ENCODE measurements around the gene UBE4B. TPM values are rescaled to one million over a fixed set of nuclear protein-coding genes. Genes with fewer than 3 reads are reported as not detected.

Gene UBE4B
- total and polyA plus RNA-seq, 2 experiments from 2014 or later = 28.4 to 115 TPM

DNA sequence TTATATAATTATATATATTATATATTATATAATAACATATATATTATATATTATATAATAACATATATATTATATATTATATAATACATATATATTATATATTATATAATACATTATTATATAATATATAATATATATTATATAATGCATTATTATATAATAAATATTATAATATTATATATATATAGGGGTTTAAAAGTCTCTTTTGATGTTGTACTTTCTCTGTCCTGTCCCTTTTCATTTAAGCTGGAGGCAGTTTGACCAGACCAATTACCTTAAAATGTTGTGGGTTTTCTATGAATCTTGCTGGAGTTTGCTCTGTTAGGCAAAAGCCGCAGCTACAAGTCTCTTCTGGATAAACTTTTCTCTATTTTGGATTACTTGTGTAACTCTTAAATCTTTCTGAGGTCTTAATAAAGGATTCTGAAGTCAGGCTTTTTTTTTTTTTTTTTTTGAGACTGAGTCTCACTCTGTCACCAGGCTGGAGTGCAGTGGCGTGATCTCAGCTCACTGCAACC is 155.4 kb downstream of the UBE4B start:
- Histone ChIP-seq H3K79me2 (replicated peaks; ENCODE audit: insufficient read depth) (no peaks in the 10 kb centered on the region), H3K4me3 (no peak overlapping the region), H3K4me1 (ENCODE audit: insufficient read depth) (no peaks in the 10 kb centered on the region), H2AFZ (no peak overlapping the region), H3K27ac (ENCODE audit: low read depth) (no peak overlapping the region), H3F3A (replicated peaks; ENCODE audit: low read depth) (no peaks in the 10 kb centered on the region), H3K4me2 (no peak overlapping the region), H4K20me1 (replicated peaks; ENCODE audit: insufficient read depth) (no peaks in the 10 kb centered on the region), H3K27me3 (ENCODE audit: insufficient read depth) (no peaks in the 10 kb centered on the region), H3K36me3 (ENCODE audit: insufficient read depth) (no peaks in the 10 kb centered on the region), H3K9me2 (ENCODE audit: insufficient read depth) (no peaks in the 10 kb centered on the region)
- TF ChIP-seq EZH2 (IDR thresholded peaks at IDR 0.05; ENCODE audit: low read depth, unreplicated experiment) (no peak), ZNF331 (CRISPR knock-in tag; IDR thresholded peaks at IDR 0.05; ENCODE audit: low read depth) (no peak), STAT1 (IDR thresholded peaks at IDR 0.05; ENCODE audit: unreplicated experiment) (no peak), NANOG (IDR thresholded peaks at IDR 0.05; ENCODE audit: borderline replicate concordance) (no peak), CREB1 (CRISPR knock-in tag; IDR thresholded peaks at IDR 0.05; ENCODE audit: low read depth) (no peak), POLR2AphosphoS5 (IDR thresholded peaks at IDR 0.05; ENCODE audit: low read depth) (no peak), EZH2phosphoT487 (IDR thresholded peaks at IDR 0.05; ENCODE audit: unreplicated experiment) (no peak), ZNF114 (CRISPR knock-in tag; IDR thresholded peaks at IDR 0.05) (no peak)
- TF ChIP-seq, protein P1, sequence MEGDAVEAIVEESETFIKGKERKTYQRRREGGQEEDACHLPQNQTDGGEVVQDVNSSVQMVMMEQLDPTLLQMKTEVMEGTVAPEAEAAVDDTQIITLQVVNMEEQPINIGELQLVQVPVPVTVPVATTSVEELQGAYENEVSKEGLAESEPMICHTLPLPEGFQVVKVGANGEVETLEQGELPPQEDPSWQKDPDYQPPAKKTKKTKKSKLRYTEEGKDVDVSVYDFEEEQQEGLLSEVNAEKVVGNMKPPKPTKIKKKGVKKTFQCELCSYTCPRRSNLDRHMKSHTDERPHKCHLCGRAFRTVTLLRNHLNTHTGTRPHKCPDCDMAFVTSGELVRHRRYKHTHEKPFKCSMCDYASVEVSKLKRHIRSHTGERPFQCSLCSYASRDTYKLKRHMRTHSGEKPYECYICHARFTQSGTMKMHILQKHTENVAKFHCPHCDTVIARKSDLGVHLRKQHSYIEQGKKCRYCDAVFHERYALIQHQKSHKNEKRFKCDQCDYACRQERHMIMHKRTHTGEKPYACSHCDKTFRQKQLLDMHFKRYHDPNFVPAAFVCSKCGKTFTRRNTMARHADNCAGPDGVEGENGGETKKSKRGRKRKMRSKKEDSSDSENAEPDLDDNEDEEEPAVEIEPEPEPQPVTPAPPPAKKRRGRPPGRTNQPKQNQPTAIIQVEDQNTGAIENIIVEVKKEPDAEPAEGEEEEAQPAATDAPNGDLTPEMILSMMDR (conservative IDR thresholded peaks at IDR 0.05; ENCODE audit: low read depth in 2 of 2) = no peak
- TF ChIP-seq, protein P2, sequence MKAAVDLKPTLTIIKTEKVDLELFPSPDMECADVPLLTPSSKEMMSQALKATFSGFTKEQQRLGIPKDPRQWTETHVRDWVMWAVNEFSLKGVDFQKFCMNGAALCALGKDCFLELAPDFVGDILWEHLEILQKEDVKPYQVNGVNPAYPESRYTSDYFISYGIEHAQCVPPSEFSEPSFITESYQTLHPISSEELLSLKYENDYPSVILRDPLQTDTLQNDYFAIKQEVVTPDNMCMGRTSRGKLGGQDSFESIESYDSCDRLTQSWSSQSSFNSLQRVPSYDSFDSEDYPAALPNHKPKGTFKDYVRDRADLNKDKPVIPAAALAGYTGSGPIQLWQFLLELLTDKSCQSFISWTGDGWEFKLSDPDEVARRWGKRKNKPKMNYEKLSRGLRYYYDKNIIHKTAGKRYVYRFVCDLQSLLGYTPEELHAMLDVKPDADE (IDR thresholded peaks at IDR 0.05) = no peak
- H3K4me3 Mint-ChIP-seq = no peak overlapping the region
- DNase-seq (ENCODE audit: low spot score) = no peak
- no peaks in the 10 kb centered on the region for H3K36me3 Mint-ChIP-seq (ENCODE audit: low read depth)
- peaks cover 4% of the 10 kb centered on the region for H3K27me3 Mint-ChIP-seq (ENCODE audit: insufficient read depth, low read depth, poor library complexity)
- no peak for ATAC-seq
- H3K27ac Mint-ChIP-seq = no peak overlapping the region
- H3K4me1 Mint-ChIP-seq = no peaks in the 10 kb centered on the region
- H3K9me3 Mint-ChIP-seq = peaks cover 9% of the 10 kb centered on the region; the same call in 2 of the 3 replicates

DNA sequence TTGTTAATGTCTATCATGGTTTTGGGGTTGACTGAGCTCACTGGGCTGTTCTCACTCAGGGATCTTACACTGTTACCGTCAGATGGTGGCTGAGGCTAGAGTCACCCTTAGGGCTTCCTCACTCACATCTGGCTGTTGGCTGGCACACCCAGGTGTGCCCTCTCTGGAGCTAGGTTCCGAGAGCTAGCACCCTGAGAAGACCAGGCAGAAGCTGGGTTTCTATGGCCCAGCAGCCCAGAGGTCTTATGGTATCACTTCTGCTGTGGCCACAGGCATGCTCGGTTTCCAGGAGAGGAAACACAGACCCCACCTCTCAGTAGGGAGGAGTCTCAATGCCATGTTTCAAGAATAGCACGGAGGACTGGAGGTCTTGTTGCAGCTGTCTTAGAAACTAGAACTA is 156.9 kb downstream of the UBE4B start:
- Histone ChIP-seq H4K20me1 (replicated peaks; ENCODE audit: insufficient read depth) (no peaks in the 10 kb centered on the region), H3K27me3 (ENCODE audit: insufficient read depth) (no peaks in the 10 kb centered on the region), H2AFZ (no peak overlapping the region), H3K79me2 (replicated peaks; ENCODE audit: insufficient read depth) (no peaks in the 10 kb centered on the region), H3F3A (replicated peaks; ENCODE audit: low read depth) (no peaks in the 10 kb centered on the region), H3K4me3 (no peak overlapping the region), H3K4me2 (no peak overlapping the region), H3K36me3 (ENCODE audit: insufficient read depth) (no peaks in the 10 kb centered on the region), H3K4me1 (ENCODE audit: insufficient read depth) (no peaks in the 10 kb centered on the region), H3K9me2 (ENCODE audit: insufficient read depth) (no peaks in the 10 kb centered on the region), H3K27ac (ENCODE audit: low read depth) (no peak overlapping the region)
- H3K4me3 Mint-ChIP-seq = no peak overlapping the region
- H3K27ac Mint-ChIP-seq = no peak overlapping the region
- peaks cover 9% of the 10 kb centered on the region; the same call in 2 of the 3 replicates for H3K9me3 Mint-ChIP-seq
- no peaks in the 10 kb centered on the region for H3K36me3 Mint-ChIP-seq (ENCODE audit: low read depth)
- ATAC-seq (no peak), DNase-seq (ENCODE audit: low spot score) (no peak)
- H3K27me3 Mint-ChIP-seq (ENCODE audit: insufficient read depth, low read depth, poor library complexity) = peaks cover 4% of the 10 kb centered on the region
- H3K4me1 Mint-ChIP-seq = peaks cover 3% of the 10 kb centered on the region
- no peak for TF ChIP-seq ZNF331 (CRISPR knock-in tag; IDR thresholded peaks at IDR 0.05; ENCODE audit: low read depth)
- TF ChIP-seq ZNF114 (CRISPR knock-in tag; IDR thresholded peaks at IDR 0.05) = no peak
- TF ChIP-seq POLR2AphosphoS5 (IDR thresholded peaks at IDR 0.05; ENCODE audit: low read depth) = no peak
- no peak for TF ChIP-seq STAT1 (IDR thresholded peaks at IDR 0.05; ENCODE audit: unreplicated experiment)
- TF ChIP-seq, protein P1 (conservative IDR thresholded peaks at IDR 0.05; ENCODE audit: low read depth in 2 of 2) = no peak
- no peak for TF ChIP-seq EZH2phosphoT487 (IDR thresholded peaks at IDR 0.05; ENCODE audit: unreplicated experiment)
- TF ChIP-seq, protein P3, sequence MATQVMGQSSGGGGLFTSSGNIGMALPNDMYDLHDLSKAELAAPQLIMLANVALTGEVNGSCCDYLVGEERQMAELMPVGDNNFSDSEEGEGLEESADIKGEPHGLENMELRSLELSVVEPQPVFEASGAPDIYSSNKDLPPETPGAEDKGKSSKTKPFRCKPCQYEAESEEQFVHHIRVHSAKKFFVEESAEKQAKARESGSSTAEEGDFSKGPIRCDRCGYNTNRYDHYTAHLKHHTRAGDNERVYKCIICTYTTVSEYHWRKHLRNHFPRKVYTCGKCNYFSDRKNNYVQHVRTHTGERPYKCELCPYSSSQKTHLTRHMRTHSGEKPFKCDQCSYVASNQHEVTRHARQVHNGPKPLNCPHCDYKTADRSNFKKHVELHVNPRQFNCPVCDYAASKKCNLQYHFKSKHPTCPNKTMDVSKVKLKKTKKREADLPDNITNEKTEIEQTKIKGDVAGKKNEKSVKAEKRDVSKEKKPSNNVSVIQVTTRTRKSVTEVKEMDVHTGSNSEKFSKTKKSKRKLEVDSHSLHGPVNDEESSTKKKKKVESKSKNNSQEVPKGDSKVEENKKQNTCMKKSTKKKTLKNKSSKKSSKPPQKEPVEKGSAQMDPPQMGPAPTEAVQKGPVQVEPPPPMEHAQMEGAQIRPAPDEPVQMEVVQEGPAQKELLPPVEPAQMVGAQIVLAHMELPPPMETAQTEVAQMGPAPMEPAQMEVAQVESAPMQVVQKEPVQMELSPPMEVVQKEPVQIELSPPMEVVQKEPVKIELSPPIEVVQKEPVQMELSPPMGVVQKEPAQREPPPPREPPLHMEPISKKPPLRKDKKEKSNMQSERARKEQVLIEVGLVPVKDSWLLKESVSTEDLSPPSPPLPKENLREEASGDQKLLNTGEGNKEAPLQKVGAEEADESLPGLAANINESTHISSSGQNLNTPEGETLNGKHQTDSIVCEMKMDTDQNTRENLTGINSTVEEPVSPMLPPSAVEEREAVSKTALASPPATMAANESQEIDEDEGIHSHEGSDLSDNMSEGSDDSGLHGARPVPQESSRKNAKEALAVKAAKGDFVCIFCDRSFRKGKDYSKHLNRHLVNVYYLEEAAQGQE (IDR thresholded peaks at IDR 0.05; ENCODE audit: unreplicated experiment) = no peak
- TF ChIP-seq, protein P2 (IDR thresholded peaks at IDR 0.05) = no peak

All from GM23338 (cell line).